Astrocyte of the cerebellum (primary cell): ENCODE results near the gene EZH2.

ENCODE experiments used
- DNase-seq: peaks from one replicate; pipeline ENCODE4 v3.0.0-alpha.2; 2011; ENCODE audit warnings: low read depth
- H3K4me3 ChIP-seq: 2 replicates; pipeline ENCODE4 v1.5.1; 2011; ENCODE audit warnings: mild to moderate bottlenecking, low read depth, low read length, moderate library complexity
- in situ Hi-C: cut with HindIII; loops from 2 replicates; pipeline ENCODE4 v1.10.0; 2017; ENCODE audit warnings: low sequenced_read_pairs
- TF ChIP-seq, protein P1 (sequence below): IDR thresholded peaks from 2 replicates; pipeline ENCODE4 v1.5.1; 2012; ENCODE audit warnings: low read length, low read depth, moderate library complexity, mild to moderate bottlenecking; ENCODE audit errors: missing control alignments

Gene EZH2

GRCh38 chr7:148761499-148762278, 122.4 kb downstream of the EZH2 start:
- TF ChIP-seq, protein P1, sequence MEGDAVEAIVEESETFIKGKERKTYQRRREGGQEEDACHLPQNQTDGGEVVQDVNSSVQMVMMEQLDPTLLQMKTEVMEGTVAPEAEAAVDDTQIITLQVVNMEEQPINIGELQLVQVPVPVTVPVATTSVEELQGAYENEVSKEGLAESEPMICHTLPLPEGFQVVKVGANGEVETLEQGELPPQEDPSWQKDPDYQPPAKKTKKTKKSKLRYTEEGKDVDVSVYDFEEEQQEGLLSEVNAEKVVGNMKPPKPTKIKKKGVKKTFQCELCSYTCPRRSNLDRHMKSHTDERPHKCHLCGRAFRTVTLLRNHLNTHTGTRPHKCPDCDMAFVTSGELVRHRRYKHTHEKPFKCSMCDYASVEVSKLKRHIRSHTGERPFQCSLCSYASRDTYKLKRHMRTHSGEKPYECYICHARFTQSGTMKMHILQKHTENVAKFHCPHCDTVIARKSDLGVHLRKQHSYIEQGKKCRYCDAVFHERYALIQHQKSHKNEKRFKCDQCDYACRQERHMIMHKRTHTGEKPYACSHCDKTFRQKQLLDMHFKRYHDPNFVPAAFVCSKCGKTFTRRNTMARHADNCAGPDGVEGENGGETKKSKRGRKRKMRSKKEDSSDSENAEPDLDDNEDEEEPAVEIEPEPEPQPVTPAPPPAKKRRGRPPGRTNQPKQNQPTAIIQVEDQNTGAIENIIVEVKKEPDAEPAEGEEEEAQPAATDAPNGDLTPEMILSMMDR: no peak
- in situ Hi-C loops: no loop called here
- H3K4me3 ChIP-seq: no peak overlapping the region
- no peak for DNase-seq
